Sciatic nerve (tissue), 2 donors: ENCODE measurements around the gene PYHIN1. TPM values are rescaled to one million over a fixed set of nuclear protein-coding genes. Genes with fewer than 3 reads are reported as not detected.
"Not testable (repeated sequence)": the region's sequence is repeated elsewhere in the genome, so short reads cannot be mapped to it uniquely, and the experiment has no call there.

Experiments used
- ATAC-seq: fragments of 200-7000 bp; cut with Tn5 transposase; one replicate; pipeline ENCODE4 v1.9.1; 2020; ENCODE audit warnings: mild to moderate bottlenecking, moderate library complexity
- DNase-seq: peaks from one replicate; pipeline ENCODE4 v3.0.0-alpha.2; 2020; ENCODE audit warnings: low spot score
- intact Hi-C: fragments of 100-400 bp; cut with DNase I; formaldehyde crosslinking; loops from one replicate; pipeline ENCODE4 v1.14.2; 2022
- total RNA-seq: library from RNA; stranded (reverse); fragmentation: NEBNext Ultra II Directional; extraction: Animal tissue kit (Norgen Biotek cat#: 25700); gene quantifications from one replicate; pipeline ENCODE4 v1.2.1, GENCODE V29; 2021
- donor health status: DM: no; HTN: no; CAD: no.
- donor health status: DM: no; HTN: no; CAD: no.

Gene PYHIN1
- total RNA-seq, 1 donor from 2014 or later, result 7.8 TPM

DNA sequence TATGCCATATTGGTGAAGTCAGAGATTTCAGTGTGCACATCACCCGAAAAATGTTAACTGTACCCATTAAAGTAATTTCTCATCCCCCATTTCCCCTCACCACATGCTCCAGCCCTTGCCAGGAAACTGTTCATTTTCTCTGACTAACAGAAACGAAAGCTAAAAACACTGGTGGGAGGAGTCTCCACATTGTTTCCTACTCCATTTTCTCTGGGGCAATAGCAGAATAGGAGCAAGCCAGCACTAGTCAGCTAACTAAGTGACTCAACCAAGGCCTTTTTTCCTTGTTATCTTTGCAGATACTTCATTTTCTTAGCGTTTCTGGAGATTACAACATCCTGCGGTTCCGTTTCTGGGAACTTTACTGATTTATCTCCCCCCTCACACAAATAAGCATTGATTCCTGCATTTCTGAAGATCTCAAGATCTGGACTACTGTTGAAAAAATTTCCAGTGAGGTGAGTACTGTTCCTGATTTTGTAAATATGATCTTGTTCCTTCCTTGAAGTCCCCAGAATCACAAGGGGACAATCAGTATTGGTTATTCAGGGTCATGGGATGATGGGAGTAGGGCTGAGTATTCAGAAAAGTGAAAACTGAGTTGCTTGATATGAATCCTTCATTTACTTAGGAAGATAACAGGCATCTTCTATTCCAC lies 78.5 kb downstream of the PYHIN1 start, which contains the start of gene IFI16:
Gene IFI16 (plus strand): TSS at position 204 of the 658 bp plus-strand sequence. CDS start 4,774 bp downstream, outside the sequence.
- ATAC-seq (peak; percentile 96), DNase-seq (no peak)
- intact Hi-C loops, result no loop called here

DNA sequence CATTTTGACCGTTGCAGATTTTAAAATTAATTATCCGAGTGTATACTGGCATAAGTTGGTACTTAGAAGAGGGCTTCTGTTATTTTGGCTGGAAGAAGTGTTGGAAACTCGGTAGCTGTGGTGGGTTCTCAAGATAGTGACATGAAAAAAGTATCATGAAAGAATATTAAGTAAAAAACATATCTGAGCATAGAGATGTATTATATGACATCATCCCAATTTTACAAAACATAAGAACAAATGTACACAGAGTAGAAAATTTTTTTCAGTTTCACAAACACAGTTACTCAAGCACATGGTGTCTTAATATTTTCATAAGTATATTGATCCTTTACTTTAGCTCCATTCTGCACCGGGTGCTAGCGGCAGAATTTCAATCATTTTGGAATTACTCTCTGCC lies 79.0 kb downstream of the PYHIN1 start:
- intact Hi-C loops, result no loop called here
- DNase-seq, result no peak
- ATAC-seq, result peak; percentile 1

GRCh38 chr1:159011001-159011400 lies 79.6 kb downstream of the PYHIN1 start:
- ATAC-seq, result peak; percentile 9
- DNase-seq, intact Hi-C loops: not testable (repeated sequence)

DNA sequence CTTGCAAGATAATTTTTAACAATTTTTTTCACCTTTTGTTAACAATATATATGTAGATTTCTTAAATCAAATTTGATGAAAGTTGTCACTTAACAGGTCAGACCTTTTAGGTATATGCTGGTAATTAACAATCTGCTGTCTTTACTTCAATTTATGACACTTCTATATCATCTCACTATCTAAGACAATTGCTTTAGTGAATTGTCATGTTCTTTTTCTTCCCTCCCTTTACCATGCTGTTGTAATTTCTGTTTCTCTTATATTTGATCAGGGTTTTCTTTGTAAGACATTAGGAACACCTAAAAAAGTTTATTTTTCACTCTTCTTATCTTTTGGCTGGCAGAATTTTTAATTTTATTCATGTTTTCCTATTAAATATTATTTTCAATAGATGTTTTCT lies 80.4 kb downstream of the PYHIN1 start:
- ATAC-seq (no peak), DNase-seq (no peak)
- intact Hi-C loops, result no loop called here

- no peak for ATAC-seq
- no peak for DNase-seq
- intact Hi-C loops, result no loop called here
Measured at GRCh38 chr1:159012495-159012894, 81.1 kb downstream of the PYHIN1 start.

DNA sequence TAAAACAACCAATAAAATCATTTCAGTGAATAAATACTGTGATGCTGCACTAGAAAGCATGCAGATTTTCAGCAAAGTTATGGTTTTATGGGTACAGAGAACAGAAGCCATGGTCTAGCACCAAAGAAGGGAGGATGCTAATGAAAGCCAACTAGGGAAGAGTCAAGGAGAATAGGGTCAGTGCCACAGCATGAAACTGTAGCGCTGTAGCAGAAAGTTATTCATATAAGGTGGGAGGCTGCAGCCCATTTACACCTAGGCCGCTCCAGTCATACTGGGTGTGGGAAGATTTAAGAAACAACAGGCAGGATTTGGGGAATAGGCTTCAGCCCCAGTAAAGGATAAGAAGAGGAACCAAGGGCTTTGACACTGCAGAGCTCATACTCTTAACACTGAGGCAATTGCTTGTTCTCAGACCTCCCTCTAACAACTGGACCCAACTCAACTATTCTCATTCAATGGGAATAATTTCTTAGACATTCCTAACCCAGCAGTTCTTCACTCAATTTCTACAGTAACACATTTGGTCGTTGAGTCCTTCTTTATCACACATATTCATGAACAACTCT lies 82.7 kb downstream of the PYHIN1 start:
- DNase-seq, result no peak
- intact Hi-C loops, result no loop called here
- no peak for ATAC-seq

DNA sequence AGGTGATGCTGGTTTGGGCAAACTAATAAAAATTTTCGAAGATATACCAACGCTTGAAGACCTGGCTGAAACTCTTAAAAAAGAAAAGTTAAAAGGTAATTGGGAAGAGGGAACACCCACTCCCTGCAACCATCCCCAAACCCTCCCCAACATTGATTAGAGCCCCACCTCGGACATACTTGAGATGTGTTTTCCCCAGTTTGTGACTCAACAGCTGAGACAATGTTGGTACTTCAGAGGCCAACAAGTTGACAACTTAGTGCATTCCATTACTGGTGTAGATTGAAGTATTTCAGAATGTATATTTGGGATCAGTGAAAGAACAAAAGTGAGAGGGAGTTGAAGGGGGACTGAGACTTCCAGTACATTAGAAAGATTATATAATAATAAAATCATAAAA lies 83.5 kb downstream of the PYHIN1 start:
- intact Hi-C loops, result no loop called here
- ATAC-seq (no peak), DNase-seq (no peak)

GRCh38 chr1:159015440-159015909 lies 84.1 kb downstream of the PYHIN1 start:
- DNase-seq (peak; percentile 64), ATAC-seq (peak; percentile 96)
- intact Hi-C loops, result no loop called here

DNA sequence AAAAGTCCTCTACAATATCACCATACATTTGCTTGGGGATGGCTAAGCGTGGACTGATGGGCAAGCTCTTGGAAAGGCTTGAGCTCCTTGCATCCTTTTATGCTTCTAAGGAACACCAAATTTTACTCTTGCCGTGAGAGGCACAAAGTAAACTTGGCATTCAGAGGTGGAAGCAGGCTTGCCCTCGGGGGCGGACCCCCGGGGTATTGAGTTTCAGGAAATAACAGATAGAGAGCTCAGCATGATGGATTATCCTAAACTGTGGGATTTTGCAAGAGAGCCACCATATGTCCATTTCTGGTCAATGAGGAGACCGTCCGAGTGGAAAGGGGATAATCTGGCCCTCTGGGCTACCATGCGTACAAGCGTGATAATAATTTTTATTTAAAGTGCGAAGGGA lies 92.4 kb downstream of the PYHIN1 start:
- intact Hi-C loops, result no loop called here
- no peak for DNase-seq
- no peak for ATAC-seq

DNA sequence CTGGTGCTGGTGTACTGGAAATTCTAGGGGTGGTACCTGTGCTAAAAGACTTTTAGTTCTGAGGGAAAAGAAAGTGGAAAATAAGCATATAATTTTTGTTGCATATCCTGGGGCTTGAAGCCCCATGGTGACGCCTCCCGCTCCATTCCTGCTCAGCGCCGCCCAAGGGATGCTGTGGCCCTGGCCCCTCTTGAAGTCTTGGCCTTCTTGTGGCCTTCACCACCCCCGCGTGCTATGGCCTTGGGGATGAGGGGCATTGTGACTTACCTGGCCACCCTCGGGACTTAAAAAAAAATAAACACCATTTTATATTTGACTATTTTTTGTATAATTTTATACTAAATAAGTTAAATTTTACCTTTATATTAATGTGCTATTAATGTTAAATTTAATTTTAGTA lies 93.7 kb downstream of the PYHIN1 start:
- intact Hi-C loops, result no loop called here
- ATAC-seq, result no peak
- no peak for DNase-seq

Other genes with a start within 250 kb of the PYHIN1 start
- gene SPTA1, start 244.8 kb upstream of the PYHIN1 start, total RNA-seq, result 3.8 TPM
- not detected for gene OR6K2, start 230.9 kb upstream of the PYHIN1 start, total RNA-seq
- gene OR6K3, start 210.8 kb upstream of the PYHIN1 start, total RNA-seq, result not detected
- not detected for gene OR6K6, start 176.8 kb upstream of the PYHIN1 start, total RNA-seq
- gene OR6N1, start 159.4 kb upstream of the PYHIN1 start, total RNA-seq, result not detected
- gene OR6N2, start 150.3 kb upstream of the PYHIN1 start, total RNA-seq, result not detected
- 27.8 TPM for gene MNDA, start 100.2 kb upstream of the PYHIN1 start, total RNA-seq
- gene IFI16, start 78.4 kb downstream of the PYHIN1 start, total RNA-seq, result 160 TPM
- gene AIM2, start 145.2 kb downstream of the PYHIN1 start, total RNA-seq, result 1.5 TPM
- gene CADM3, start 240.1 kb downstream of the PYHIN1 start, total RNA-seq, result 207 TPM